HG02571 (cell line): Measurements from ENCODE around the gene HOXA7.

ENCODE experiments used
- ATAC-seq: cut with Tn5 transposase; IDR thresholded peaks from one replicate; pipeline ENCODE4 v1.9.1; 2021; ENCODE audit warnings: mild to moderate bottlenecking, moderate library complexity; ENCODE audit not compliant: unreplicated experiment

The HOXA7 gene

DNA sequence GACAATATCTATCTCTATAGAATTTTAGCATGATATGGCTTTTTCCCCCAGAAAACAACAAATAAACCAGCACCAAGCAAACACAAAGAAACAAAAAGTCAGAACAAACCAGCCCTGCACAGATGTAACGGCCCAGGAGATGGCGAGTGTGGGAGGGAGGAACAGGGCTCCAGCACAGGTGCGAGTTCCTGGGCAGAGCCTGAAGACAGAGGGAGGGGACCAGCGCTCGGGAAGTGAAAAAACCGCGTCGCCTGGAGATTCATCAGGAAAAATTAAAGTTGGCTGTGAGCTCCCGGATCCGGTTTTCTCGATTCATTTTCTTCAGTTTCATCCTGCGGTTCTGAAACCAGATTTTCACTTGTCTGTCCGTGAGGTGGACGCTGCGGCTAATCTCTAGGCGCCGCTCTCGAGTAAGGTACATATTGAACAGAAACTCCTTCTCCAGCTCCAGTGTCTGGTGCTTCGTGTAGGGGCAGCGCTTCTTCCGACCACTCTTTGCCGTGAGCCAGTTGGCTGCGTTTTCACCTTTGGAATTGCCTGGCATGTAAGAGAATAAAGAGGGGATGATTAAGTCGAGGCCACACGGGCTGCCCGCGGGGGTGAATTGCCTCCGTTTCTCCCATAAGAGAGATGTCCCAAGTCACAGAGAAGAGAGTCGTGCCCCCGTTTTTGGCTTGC lies 15.3 kb upstream of the HOXA7 start:
- ATAC-seq: no peak

- no peak for ATAC-seq
Observed at GRCh38 chr7:27171325-27171636, 14.8 kb upstream of the HOXA7 start.

DNA sequence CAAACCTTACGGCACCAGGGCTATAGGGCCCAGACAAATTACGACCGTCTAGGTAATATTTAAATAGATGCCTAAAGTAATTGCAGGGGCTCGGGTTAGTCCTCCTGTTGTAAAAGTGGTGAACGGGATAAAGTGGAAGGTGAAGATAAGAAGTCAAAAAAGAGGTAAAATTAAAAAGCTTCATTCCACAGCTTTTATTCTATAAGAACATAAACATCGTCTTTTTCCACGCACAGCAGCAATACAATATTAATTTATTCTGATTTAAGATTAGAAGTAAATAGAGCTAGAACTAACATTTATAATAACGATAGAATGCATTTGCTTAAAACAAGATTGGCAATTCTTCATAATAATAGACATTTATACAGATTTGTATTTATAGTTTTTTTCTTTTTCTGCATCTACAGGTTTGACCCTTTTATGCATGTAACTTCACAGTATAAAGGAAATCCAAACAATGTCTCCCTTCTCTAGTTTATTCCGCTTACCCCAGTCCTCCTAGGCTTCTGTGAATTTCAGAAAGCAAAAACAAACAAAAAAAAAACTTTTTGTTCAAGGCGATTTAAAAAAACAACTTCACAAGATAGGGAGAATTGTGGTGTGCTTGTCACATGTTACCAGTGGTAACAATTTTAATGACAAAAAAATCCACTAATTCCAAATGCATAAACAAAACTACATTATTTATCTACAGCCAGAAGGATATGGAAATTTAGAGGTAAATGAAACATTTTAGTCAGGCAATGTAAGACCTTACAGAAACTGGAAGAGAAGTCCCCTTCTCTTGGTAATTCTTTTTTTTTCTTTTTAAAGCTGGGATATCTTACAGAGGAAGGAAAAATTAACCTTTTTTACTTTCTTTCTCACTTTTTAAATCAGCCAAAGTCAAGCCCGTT lies 14.2 kb upstream of the HOXA7 start:
- no peak for ATAC-seq

DNA sequence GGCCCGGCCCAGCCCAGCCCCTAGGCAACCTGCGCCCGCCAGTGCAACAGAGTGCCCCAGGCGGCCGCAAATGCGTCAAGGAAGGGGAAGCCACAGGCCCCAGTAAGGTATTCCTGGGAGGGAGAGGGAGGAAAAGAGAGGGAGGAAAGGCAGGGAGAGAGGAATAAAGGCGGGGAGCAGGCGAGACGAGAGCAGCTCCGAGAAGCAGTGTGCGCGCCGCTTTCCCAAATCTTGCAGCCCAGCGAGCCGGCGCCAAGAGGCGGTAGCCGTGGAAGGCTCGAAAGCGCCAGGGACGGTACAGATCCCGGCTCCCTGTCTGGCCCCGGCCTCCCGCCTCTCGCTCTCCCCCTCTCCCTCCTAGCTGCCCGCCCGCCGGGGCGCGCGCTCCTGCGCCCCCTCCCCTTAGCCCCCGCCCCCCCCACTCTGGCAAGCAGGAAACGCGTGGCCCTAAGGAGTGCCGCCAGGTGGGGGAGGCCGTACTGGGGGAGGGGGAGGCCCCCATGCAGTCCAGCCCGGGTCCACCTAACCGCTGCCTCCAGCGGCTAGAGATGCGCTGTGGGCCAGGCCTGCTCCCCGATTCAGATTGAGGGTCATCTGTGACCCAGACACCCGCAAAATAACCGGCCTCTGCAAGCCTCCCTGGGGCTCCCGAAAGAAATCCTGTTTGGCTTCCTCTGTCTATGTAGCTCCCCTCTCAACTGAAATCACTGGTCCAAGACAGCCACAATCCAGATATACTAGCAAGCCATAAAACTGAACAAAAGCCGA lies 13.4 kb upstream of the HOXA7 start:
- ATAC-seq: no peak

- ATAC-seq: no peak
Observed at GRCh38 chr7:27168265-27168947, 11.9 kb upstream of the HOXA7 start.

DNA sequence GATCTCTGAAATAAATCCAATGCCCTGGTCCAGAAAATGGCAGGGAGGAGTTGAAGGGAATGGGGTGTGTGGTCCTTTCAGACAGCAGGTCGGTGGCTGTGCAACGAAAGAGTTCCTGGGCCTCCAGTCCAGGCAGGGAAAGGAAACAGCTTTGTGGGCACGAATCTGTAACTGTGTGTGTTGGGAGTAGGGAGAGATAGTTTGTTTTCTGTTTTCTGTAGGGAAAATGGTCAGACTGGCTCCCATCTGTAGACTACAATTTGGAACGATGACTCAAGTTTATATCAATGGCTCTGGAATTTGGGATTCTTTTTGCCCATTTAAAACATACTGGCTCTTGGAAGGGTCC lies 11.4 kb upstream of the HOXA7 start:
- no peak for ATAC-seq

- no peak for ATAC-seq
Observed at GRCh38 chr7:27166531-27167505, 10.3 kb upstream of the HOXA7 start.

- ATAC-seq: no peak
Observed at GRCh38 chr7:27165996-27166530, 9.6 kb upstream of the HOXA7 start.

GRCh38 chr7:27165089-27165995 lies 8.9 kb upstream of the HOXA7 start, which contains the start of gene HOXA9:
Gene HOXA9 (minus strand): TSS chr7:27165537. CDS start chr7:27165457, 80 bp downstream.
- ATAC-seq: no peak

DNA sequence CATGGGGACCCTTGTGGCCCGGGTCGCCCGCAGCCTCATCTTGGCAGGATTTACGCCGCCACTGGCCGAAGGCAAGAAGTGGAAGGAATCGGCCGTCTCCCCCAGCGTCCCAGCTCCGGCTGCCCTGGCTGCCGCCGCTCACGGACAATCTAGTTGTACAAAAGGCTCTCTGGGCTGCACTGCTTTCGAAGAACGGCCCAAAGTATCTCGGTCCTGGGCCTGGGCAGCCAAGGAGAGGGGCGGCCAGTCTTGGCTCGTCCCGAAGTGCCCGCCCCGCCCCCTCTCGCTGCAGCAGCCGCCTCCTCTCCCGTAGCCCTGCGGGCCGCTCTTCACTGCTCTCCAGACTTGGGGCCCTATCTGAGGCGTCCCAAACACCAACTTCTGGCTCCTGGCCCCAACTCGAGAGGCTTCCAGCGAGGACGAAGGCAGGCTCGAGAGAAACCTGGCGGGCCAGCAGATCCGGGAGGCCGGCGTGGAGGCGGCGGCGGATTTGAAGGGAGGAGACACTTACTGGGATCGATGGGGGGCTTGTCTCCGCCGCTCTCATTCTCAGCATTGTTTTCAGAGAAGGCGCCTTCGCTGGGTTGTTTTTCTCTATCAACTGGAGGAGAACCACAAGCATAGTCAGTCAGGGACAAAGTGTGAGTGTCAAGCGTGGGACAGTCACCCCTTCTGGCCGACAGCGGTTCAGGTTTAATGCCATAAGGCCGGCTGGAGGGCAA lies 8.1 kb upstream of the HOXA7 start:
- ATAC-seq: no peak

- no peak for ATAC-seq
Observed at GRCh38 chr7:27164045-27164366, 7.5 kb upstream of the HOXA7 start.

DNA sequence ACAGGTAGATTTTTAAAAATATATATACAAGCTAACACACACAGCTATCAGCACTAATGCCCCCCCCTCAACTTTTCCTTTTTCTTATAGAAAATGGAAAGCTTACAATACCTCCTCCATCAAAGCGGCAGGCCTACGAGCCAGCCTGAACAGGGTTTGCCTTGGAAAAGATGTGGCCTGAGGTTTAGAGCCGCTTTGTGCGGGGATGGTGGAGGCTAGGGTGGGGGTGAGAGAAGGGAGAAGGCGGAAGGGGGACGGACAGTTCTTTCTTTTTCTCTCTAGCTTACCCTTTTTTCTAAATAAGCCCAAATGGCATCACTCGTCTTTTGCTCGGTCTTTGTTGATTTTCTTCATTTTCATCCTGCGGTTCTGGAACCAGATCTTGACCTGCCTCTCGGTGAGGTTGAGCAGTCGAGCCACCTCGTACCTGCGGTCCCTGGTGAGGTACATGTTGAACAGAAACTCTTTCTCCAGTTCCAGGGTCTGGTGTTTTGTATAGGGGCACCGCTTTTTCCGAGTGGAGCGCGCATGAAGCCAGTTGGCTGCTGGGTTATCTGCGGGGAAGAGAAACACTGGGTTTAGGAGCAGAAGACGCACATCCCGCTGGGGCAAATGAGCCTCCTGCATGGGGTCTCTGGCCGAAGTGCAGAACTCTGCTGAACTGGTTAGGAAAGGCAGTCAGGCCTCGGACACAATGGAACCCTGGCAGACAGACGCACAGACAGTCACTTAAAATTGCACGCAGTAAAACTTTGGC lies 7.0 kb upstream of the HOXA7 start:
- ATAC-seq: no peak

GRCh38 chr7:27162561-27163287 lies 6.2 kb upstream of the HOXA7 start:
- ATAC-seq: no peak

DNA sequence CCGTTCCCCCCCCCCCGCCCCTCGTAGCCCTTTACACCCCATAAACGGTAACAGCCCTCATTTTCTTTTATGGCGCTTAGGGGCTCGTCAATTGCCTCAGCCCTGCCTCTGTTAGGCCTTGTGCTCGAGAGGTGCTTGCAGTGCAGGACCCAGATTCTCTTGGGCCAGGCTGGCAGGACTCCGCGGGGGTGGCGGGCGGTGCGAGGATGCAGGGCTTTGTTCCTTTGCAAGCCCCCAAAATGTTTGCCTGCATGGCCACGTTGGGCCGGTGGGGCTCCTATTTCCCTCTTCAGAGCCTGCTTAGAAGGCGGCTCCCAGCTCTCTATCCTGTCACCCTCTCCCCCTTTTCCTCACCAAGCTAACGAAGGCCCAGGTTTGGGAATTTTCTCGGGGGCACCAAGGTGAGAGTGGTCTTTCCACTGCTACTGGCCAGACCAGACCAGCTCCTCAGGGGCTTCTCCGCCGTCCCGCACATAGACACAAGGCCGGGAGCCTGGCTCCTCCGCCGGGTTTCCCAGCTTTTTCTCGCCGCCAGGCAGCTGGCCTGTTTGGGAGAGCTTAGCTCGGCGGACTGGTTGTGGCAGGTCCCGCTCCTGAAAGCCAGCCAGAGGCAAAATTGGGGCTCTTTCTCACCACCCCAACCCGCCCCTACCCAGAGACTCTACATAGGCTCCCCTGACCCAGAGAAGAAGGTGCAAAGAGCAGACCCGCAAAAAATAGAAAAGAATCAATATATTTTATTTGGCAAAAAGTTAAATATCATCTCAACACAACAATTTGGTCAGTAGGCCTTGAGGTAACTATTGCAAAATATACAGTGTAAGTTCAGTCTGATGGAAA lies 5.5 kb upstream of the HOXA7 start:
- no peak for ATAC-seq

DNA sequence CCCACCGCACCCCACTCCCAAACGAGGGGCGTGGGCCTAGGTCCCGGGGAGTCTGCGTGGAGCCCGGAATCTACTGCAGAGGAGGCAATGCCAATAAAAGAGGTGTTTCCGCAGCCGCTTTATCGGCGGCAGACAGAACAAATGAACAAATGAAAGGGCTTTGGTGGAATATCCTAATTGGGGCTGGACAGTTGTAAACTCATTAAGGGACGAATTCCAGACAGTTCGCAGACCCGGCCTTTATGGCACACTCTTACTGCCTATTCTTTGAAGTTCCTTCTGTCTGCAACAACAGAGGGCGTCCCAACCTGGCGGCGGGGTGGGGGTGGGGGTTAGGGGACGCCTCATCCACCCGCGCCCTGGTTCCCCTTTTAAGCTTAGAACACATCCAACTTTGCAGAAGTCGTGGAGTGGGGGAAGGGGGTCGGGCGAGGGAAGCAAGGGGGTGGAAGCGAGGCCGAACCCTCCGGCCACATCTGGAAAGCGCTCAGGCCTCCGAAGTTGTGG lies 4.8 kb upstream of the HOXA7 start:
- no peak for ATAC-seq
